ENCODE measurements around the gene PTPRG. TPM values are rescaled to one million over a fixed set of nuclear protein-coding genes. Genes with fewer than 3 reads are reported as not detected.

Gene PTPRG
- total RNA-seq, 4 donors from 2014 or later, result 21.1 to 54.2 (median 30.6) TPM

GRCh38 chr3:61679026-61679425 lies 117.7 kb downstream of the PTPRG start:
- no peak overlapping the region for H3K27ac ChIP-seq
- peaks cover 14 to 16% of the 10 kb centered on the region in 2 donors for H3K4me1 ChIP-seq
- intact Hi-C loops (cut with DNase I; ENCODE audit: low total_unique reads), result no loop called here
- H3K27me3 ChIP-seq, result no peaks in the 10 kb centered on the region
- no peak overlapping the region for H3K4me3 ChIP-seq
- no peaks in the 10 kb centered on the region for H3K36me3 ChIP-seq
- in situ Hi-C loops (cut with MboI; ENCODE audit: low sequenced_read_pairs in 4 of 4), result loop anchor here in 2 of 4 donors (25.0 kb wide), 1 partner anchor 508 kb away; no protein-coding TSS in a partner anchor
- TF ChIP-seq POLR2A (IDR thresholded peaks at IDR 0.05) (no peak), CTCF (IDR thresholded peaks at IDR 0.05 in 4 of 5, conservative IDR thresholded peaks at IDR 0.05 in 1 of 5) (no peak)
- DNase-seq (no peak), ATAC-seq (no peak)
- H3K9me3 ChIP-seq, result no peaks in the 10 kb centered on the region

DNA sequence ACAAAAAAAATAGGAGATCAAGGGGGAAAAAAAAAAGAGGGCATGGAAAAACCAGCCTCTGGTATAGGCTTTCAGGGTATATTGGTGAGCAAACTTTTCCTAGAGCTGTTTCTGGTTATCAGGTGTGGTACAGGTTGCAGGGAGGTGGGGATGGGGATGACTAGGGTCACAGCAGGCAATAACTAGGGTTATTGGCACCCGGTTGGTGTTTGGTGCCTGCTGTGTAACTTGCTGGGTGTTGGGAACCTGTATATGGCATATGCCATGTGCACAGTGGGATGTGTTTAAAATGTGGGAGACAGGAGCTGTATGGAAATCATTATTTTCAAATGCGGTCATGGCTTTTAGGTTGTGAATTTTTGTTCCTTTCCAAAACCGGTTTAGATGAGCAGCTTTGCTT lies 119.2 kb downstream of the PTPRG start:
- no peak overlapping the region for H3K4me3 ChIP-seq
- no peaks in the 10 kb centered on the region for H3K27me3 ChIP-seq
- no peaks in the 10 kb centered on the region for H3K9me3 ChIP-seq
- TF ChIP-seq POLR2A (IDR thresholded peaks at IDR 0.05) (no peak), CTCF (IDR thresholded peaks at IDR 0.05 in 4 of 5, conservative IDR thresholded peaks at IDR 0.05 in 1 of 5) (no peak)
- intact Hi-C loops (cut with DNase I; ENCODE audit: low total_unique reads) (loop anchor here (10.0 kb wide), 1 partner anchor 164 kb away; no protein-coding TSS in a partner anchor), in situ Hi-C loops (cut with MboI; ENCODE audit: low sequenced_read_pairs in 4 of 4) (loop anchor here in 2 of 4 donors (25.0 kb wide), 1 partner anchor 507 kb away; no protein-coding TSS in a partner anchor)
- ATAC-seq, result no peak
- DNase-seq, result no peak
- no peaks in the 10 kb centered on the region for H3K36me3 ChIP-seq
- H3K4me1 ChIP-seq, result peaks cover 30 to 31% of the 10 kb centered on the region in 2 donors
- H3K27ac ChIP-seq, result no peak overlapping the region

- Histone ChIP-seq H3K4me1 (peaks cover 40% of the 10 kb centered on the region in 2 donors), H3K27me3 (no peaks in the 10 kb centered on the region), H3K4me3 (no peak overlapping the region), H3K36me3 (no peaks in the 10 kb centered on the region), H3K27ac (peak overlapping the region in 1 of 4 donors; percentile 6), H3K9me3 (no peaks in the 10 kb centered on the region)
- ATAC-seq, result no peak
- TF ChIP-seq CTCF (IDR thresholded peaks at IDR 0.05 in 4 of 5, conservative IDR thresholded peaks at IDR 0.05 in 1 of 5), result no peak
- no peak for TF ChIP-seq POLR2A (IDR thresholded peaks at IDR 0.05)
- DNase-seq, result no peak
- intact Hi-C loops (cut with DNase I; ENCODE audit: low total_unique reads) (loop anchor here (10.0 kb wide), 1 partner anchor 163 kb away; no protein-coding TSS in a partner anchor), in situ Hi-C loops (cut with MboI; ENCODE audit: low sequenced_read_pairs in 4 of 4) (loop anchor here in 2 of 4 donors (25.0 kb wide), 1 partner anchor 506 kb away; no protein-coding TSS in a partner anchor)
Observed at GRCh38 chr3:61681636-61682035, 120.3 kb downstream of the PTPRG start.

DNA sequence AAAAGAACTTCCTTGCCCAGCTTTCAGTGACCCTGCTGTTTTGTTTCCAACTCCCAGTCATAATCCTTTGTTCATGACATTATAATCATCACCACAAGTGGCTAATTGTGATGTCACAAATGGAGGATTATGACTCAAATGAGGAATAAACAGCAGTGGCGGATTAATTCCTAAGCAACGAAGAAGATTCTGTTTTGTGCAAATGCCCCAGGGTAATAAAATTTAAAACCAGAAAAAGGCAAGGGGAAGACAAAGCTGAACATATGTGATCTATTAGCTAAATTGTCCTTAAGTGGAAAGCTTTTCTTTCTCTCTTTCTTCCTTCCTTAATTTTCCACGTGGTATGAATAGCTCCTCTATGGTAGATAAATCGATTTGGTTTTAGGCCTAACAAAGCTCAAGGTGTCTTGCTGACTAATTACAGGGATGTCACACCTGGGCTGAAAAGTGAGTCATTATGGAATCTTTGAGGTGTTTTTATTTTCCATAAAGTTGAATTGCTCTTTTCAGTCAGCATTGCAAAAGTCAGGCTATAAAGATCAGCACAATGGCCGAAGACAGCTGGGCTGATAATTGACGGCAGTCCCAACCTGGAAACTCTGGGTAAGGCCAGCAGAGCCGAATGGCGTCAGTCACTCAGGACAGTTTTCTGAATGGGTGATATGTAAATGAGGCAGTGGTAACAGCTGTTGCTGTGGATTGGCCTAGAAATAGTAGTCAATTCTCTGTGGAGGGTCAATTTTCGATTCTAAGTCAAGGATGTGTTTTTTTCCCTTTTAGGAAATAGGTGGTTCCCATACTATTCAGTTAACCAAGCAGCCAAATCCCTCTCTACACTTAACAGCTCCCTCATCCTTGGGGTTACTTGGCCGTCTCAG lies 121.5 kb downstream of the PTPRG start:
- in situ Hi-C loops (cut with MboI; ENCODE audit: low sequenced_read_pairs in 4 of 4) (loop anchor here in 2 of 4 donors (25.0 kb wide), 1 partner anchor 504 kb away; no protein-coding TSS in a partner anchor), intact Hi-C loops (cut with DNase I; ENCODE audit: low total_unique reads) (loop anchor here (10.0 kb wide), 1 partner anchor 162 kb away; no protein-coding TSS in a partner anchor)
- ATAC-seq (peak; percentile 26 to 40), DNase-seq (no peak)
- Histone ChIP-seq H3K36me3 (no peaks in the 10 kb centered on the region), H3K4me3 (no peak overlapping the region), H3K4me1 (peaks cover 44 to 49% of the 10 kb centered on the region in 2 donors), H3K9me3 (no peaks in the 10 kb centered on the region), H3K27ac (peak overlapping the region; percentile 49 to 71 (median 64)), H3K27me3 (no peaks in the 10 kb centered on the region)
- TF ChIP-seq CTCF (IDR thresholded peaks at IDR 0.05 in 4 of 5, conservative IDR thresholded peaks at IDR 0.05 in 1 of 5) (no peak), POLR2A (IDR thresholded peaks at IDR 0.05) (no peak)
